CD4-positive, alpha-beta T cell treated with Interferon alpha-2 for 1 hour (primary cell): ENCODE measurements around the gene FRMD1.
"Not testable (repeated sequence)": the region's sequence is repeated elsewhere in the genome, so short reads cannot be mapped to it uniquely, and the experiment has no call there.

Experiments used
- DNase-seq, 2 donors: peaks; one replicate each; pipeline ENCODE4 v3.0.0-alpha.2; 2020 to 2022

FRMD1 gene

DNA sequence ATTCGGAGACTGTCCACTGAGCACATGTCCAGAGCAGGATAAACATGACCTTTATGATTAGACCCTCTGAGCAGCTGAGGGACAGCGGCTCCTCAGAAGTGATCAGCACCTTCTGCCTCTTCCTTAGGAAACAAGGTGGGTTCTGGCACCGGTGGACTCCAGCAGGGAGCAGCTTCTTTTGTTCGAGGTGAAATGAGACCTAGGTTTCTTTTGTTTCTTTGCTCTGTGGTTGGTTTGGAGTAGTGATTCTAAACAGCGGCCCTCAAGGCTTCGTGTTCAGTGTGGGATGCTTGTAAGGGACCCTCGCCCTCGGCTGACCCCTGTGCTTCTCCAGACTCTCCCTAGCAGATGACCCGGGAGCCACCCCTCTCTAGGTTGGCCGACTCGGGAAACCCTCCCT, 14.6 kb upstream of the FRMD1 start:
- no peak for DNase-seq

DNA sequence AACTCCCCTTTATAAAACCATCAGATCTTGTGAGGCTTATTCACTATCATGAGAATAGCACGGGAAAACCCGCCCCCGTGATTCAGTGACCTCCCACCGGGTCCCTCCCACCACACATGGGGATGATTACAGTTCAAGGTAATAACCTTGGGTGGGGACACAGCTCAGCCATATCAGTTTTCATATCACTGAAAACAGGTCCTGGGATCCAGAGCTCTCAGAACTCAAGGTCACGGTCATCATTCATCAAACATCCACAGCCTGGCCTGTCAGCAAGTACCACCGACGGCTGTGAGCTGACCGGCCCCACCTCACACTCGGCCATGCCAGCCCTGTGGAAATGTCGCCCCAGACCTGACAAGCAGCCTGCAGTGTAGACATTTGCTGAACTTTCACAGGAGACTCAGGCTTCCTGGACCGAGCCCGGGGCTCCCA, 14.1 kb upstream of the FRMD1 start:
- no peak for DNase-seq

DNA sequence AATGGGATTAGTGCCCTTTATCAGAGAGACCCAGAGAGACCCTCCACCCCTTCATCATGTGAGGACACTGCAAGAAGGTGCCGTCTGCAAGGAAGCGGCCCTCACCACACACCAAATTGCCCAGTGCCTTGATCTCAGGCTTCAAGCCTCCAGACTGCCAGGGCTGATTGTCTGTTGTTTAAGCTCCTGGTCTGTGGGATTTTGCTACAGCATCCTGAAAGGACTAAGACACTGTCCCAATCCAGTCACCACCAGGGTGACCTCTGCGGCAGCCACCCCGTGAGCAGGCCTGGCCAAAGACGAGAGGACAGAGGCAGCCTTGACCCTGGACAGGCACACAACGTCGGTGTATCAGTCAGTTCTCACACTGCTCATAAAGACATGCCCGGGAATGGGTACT, 13.5 kb upstream of the FRMD1 start:
- no peak for DNase-seq

DNA sequence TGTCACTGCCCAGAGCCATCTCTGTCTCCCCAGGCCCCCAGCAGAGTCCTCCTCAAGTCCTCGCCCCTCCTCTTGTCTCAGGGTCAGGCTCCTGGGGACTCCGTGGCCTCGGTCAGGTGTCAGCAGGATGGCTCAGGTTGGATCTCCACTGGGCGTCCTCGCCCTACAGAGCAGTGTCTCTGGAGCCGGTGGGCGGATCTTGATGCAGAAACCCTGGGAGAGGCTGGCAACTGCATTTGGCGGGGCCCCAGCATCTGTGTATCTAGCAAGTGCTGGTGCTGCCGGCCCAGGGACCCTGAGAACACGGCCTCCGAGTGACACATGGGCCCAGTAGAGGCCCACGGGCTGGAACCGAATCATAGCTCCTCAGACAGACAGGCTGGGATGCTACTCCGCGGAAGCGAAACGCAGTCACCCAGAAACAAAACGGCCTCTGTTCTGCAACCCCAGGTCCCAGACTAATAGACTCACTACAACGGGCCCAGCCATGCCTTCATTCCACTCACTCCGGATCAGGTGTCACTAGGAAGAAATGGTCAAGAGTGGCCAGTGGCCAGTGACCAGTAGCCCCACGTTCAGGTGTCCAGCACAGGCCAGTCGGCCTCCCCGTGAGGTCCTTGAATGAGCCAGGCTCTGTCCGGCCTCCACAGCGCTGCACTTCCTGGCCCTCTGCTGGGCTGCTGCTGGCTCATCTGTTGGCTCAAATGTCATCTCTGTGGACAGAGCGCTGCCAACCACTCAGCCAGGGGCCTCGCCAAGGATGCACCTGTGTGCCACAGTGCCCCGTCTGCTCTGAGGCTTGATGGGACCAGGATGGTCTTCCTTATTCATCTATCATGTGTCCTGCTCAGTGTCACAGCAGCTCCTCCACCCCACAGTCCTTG, 12.6 kb upstream of the FRMD1 start:
- no peak for DNase-seq

DNA sequence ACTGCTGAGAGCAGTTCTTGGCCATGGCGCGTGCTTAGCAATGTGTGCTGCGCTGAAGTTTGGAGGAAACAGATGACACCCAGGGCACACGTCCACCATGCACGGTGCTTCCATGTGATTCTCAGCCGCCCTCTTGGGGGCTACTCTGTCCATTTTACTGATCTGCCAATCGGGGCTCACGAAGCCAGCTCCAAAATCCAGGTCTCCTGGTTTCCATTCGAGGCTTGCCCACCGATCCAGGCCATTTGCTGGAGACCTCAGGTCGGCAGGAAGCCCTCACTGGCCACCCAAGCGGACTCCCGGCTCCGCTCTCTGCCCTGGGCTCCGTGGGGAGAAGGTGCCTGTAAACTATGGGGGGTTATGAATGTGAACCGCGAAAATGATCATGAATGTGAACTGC, 11.7 kb upstream of the FRMD1 start:
- no peak for DNase-seq

DNA sequence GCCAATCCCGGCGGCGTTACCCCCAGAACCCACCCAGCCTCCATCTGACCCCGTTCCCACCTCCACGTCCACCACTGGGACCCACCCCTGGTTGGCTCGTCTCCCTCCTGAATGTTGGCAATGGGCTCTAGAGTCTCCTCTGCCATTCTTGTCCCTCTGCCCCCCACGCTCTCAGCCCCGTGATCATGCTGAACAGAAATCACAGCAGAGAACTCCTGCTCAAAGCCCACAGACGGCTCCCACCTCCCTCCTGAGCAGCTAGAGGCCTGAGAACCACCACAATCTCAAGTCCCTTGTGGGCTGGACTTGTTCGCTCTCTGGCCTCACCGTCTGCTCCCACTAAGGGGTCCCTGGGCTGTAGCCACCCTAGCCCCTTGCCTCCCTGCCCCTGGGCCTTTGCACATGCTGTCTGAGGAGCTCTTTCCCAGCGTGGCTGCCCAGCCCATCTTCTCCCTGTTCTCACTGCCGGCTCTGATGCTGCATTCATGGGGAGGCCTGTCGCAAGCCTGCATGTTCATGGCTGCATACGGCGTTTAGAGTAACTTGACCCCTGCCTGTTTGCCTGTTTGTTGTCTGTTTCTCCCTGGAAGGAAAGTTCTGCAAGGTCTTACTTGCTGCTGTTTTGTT, 11.2 kb upstream of the FRMD1 start:
- no peak for DNase-seq

DNA sequence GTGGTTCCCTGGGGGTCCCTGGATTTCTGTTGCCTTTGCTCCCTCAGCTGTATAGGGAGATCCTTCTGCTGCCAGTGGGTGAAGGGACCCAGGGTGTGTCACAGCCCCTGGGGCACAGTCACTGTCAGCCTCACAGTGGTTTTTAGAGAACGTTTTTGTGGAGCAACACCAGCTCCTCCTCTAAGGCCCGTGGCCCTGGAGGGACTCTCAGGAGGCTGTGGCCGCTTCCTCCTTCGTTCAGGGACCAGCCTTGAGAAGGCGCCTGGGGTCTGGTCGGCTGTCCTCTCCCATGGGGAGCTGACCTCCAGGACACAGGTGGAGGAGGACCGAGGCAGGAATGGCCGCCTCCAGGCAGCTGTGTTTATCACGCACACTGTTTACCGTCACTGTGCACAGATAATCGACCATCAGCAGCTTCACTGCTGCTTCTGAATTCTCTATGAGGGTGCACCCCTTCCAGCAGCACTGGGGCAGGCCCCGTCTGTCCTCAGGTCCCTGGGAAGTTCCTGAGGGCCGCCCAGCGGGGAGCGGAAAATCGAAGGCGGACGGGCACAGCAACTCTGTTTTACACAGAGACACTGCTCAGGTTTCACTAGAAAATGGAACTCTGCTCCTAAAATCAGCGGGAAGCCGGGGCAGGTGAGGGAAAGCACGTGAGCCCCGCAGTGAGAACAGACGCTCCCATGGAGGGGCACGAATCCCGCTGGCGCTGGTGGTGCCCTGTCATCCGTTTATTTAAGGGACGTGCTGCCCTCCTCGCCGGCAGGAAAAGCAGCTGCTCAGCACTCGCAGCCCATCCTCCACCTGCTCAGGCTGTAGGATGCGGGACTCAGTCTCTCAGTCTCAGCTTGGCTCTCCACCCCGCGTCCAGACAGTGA, 10.4 kb upstream of the FRMD1 start:
- DNase-seq = no peak

DNA sequence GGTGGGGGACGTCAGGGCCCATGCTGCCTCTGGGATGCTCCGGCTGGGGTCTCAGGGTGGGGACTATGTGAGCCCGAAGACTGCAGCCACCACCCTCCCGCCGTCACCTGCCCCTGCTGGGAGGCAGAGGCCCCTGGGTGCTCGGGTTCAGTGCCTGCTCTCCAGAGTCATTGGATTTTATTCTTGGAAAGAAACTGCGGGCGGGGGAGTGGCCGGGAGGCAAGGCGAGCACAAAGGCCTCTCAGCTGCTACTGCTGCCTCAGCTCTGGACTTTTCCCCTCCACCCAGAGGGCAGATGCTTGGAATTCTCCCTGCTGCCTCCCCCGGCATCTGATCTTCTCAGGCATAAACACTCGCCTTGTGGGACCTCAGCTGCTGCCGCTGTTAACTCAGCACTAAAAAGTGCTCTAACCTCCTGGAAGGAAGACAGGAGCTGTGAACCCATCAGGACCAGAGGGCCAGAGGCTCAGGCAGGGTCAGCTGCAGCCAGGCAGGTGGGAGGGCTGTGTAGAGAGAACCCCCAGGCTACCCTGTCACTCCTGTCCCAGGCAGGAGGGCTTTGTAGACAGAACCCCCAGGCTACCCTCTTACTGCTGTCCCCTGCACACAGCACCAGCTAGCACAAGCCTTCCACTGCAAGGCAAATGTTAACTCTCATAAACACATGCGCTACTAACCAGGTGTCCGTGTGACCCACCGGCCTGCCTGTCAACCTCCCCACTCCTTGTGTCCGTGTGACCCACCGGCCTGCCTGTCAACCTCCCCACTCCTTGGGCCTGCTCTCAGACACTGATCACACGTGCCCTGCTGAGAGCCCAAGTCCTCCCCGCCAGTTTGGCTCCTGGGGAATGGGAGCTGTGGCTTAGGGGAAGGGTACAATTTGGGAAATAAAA, 9.4 kb upstream of the FRMD1 start:
- DNase-seq = no peak

DNA sequence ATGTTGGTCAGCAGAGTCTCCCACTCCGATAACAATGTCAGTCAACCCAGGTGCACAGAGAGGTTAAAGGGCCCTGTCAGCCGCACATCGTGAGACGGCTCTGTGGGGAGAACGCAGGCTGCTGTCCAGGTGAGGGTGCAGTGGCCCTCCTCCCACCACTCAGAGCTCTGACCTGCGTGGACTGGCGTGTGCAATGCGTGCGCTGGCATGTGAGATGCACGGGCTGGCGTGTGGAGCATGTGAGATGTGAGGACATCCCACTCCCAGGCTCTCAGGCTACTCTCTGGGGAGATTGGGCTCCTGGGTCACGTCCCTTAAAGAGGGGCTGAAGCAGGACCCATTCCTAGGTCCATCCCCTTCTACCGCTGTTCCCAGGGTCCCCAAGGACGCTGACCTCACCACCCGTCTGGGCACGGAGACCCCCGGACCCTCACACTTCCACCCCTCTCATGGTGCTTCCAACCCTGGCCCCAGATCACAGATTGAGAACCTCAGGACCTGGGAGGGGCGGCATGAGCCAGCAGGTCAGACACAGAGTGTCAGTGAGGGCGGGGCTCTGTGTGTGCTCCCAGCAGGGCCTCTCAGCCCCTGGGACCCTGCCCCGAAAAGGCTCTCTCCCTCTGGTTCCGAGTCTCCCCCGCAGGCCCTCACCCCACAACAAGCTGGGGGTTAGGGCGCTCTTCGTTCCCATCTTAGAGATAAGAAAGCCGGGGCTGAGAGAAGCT, 8.6 kb upstream of the FRMD1 start:
- DNase-seq = no peak

DNA sequence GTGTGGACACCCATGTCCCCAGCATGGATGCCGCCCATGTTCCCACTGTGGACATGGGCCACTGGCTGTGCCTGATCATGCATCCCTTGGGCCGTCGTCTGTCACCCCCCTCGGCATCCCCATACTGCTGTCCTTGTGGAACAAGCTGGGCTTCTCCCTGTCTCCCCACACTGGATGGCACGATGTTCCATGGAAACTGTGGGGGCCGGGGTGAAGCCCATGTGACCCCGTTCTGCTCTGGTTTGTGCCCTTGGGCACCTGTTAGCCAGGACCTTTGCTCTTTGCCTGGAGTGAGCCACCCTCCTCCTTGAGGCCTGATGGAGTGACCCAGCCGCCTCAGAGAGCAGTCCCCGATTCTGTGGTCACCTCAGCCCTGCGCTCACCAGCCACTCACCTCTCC, 7.6 kb upstream of the FRMD1 start:
- DNase-seq = no peak

DNA sequence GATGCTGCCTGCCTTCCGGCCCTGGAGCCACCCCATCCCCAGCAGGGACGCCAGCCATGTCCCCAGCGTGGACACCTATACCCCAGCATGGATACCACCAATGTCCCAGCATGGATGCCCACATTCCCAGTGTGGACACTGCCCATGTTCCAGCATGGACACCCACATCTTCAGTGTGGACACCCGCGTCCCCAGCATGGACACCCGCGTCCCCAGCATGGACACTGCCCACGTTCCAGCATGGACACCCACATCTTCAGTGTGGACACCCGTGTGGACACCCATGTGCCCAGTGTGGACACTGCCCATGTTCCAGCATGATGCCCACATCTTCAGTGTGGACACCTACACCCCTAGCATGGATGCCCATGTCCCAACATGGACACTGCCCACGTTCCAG, 7.1 kb upstream of the FRMD1 start:
- no peak for DNase-seq

DNA sequence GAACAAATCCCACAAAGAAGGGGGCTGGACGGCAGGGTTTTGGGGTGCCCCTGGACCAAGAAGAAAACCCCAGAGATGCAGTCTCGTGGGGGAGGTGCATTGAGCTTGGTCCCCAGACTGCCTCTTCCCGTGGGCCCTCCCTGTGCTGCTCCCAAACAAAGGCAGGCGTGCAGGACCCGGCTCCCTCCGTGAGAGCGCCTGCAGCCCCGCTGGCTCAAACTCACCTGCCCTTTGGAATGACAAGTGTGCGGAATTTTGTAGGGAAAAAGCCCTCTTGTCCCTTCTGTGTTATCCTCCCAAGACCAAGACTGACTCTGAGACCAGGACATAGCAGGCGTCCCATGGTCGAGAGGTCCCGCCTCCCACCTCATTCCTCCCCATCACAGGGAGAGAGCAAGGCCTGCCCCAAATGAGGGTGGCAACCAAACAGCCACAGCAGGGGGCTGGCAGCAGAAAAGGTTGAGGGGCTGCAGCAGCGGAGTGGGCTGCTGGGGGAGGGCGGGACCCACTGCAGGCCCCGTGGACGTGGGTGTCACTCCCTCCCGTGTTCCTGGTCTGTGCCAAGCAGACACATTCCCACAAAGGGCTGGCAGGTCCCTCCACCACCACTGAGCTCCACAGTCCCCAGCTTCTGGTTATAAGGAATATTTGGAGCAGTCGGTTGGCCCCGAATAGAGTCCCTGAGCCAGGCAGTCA, 5.6 kb upstream of the FRMD1 start:
- DNase-seq = no peak

DNA sequence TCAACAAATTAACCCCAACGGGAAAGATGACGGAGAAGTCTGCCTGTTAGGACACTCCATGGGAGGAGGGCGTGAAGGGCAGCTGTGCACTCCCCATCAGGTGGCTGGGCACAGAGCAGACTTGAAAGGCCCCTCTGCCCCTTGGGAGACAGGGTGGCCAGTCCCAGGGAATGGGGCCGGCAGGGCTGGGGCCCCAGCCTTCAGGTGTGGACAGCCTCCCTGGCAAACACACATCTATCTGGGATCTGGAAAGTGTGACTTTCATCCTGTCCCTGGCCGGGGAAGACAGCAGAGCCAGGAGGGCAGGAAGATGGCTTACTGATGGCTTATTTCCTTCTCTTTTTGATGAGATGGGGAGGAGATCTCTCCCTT, 4.5 kb upstream of the FRMD1 start:
- DNase-seq = no peak

DNA sequence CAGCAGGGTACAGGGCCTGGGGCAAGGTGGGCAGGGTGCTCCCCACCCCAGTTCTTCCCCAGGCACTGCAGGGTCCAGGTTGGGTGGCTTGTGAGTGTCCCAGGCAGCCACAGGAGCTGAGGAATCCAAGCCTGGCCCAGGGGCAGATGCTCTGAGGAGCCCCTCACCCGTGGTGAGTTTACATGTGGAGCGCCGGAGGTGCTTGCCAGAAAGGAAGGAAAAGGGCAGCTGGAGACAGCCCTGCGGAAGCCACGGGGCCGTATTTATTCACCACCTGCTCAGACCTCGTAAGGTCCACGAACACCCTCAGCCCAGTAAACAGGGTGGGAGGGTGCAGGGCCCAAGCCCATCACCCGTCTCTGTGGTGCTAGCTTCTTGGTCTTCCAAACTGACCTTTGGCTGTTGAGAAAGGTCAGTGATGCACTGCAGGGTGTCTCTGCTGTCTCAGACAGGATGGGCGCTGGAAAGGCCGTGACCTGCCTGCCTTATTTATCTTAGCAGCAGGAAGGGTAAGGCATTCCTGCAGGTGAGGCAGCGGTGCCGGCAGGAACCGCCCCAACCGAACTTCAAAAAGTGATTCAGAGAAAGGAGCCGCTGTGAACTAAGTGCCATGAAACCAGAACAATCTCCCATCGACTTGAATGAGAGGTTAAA, 4.0 kb upstream of the FRMD1 start:
- no peak for DNase-seq

DNA sequence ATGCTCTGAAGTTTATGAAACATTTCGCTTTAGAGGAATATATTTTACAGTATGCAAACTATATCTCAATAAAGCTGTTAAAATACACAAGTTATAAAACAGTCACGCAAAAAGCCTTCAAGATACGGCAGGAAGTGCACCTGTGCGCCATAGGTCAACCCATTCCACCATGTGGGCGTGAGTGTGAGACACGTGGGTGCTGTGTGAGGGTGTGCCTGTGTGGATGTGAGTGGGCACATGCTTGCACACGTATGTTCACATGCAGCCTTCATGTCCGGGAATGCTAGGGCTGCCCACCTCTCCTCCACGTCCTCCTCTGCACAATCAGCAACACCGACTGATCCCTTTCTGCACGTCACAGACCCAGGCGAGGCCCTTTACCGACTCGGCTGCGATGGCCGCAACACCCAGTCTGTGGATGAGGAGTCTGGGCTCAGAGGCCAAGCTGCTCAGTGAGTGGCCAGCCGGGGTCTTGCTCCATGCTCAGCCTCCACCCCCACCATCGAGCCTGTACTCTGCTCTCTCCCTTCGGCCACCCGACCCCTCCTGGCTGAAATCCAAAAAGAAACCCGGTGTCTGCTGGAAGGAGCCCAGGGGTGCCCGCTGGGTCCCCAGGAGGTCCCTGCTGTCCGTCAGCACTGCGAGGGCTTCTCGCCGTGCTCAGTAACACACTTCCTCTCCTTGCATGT, 3.0 kb upstream of the FRMD1 start:
- DNase-seq = no peak

DNA sequence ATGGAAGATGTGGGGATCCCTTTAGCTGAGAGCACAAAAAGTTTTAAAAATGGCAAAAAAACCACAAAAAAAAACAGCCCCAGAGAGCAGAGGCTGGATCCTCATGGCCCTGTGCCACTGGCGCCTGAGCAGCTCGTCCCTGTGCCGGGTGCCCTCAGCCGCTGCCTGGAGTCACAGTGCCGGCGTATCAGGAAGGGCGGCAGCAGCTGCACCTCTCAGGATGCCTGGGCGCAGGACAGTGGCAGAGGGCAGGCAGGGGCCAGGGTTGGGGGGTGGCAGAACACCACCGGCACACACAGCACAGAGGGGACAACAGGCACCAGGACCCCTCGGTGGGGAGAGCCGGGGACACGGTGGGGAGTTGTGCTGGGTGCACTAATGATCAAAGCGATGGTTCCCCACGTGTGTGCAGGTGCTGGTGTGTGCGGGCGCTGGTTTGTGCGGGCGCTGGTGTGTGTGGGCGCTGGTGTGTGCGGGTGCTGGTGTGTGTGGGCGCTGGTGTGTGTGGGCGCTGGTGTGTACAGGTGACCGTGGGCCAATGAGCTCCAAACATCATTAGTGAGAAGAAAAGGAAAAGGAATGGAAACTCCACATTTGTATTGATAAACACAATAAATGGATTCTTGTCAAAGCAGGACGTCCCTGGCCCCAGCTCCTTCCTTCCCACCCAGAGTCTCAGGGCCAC, 1.5 kb upstream of the FRMD1 start:
- no peak for DNase-seq

DNA sequence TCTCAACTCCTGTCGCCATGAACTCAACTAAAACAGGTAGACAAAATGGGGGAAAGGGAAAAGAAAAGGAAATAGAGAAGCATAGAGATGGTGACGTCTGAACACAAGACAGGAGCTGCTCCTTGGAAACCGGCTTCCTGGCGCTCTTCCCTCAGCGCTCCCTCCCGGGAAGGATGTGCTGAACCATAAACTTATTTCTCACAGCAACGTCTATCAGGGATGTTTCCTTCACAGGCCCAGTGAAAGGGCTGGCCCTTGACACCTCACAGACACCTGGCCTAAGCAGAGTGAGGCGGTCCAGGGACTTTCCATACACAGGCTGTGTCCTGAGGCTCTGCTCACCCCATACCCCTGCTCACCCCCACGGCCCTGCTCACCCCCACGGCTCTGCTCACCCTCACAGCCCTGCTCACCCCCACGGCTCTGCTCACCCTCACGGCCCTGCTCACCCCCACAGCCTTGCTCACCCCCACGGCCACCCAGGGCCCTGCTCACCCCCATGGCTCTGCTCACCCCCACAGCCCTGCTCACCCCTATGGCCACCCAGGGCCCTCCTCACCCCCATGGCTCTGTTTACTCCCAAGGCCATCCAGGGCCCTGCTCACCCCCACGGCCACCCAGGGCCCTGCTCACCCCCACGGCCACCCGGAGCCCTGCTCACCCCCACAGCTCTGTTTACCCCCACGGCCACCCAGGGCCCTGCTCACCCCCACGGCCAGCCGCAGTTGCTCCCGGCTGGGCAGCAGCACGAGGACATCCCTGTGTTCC, 653 bp downstream of the FRMD1 start:
- no peak for DNase-seq

DNA sequence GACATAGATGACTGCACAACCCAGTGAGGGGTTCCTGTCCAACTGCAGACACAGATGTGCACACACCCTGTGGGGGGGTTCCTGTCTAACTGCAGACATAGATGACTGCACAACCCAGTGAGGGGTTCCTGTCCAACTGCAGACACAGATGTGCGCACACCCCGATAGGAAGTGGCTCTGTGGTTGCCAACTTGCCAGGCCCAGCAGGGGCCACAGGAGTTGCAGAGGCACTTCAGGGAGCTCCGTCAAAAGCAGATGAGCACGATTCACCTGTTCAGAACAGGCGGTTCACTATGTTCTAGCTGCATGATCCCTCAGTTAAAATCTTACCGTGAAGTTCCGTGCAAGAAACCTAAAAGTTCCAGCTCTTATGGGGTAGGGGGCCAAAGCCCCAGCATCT, 1.6 kb downstream of the FRMD1 start:
- not testable (repeated sequence) for DNase-seq

DNA sequence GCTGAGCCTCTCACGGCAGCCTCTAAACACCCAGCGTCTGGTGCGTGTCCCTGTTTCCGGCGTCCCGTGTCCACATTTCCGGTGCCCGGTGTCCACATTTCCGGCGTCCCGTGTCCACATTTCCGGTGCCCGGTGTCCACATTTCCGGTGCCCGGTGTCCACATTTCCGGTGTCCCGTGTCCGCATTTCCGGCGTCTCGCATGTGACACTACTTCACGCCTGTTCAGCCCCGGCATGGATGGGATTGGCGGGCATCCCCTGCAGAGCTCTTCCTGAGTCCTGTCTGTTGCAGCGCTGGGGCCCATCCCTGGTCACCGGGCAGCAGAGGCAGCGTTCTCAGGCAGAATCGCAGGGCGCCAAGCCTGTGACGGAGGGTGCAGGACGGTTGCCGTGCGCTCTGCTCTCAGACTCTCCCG, 3.2 kb downstream of the FRMD1 start:
- no peak for DNase-seq
